Stimulated activated CD8-positive, alpha-beta memory T cell treated with anti-CD3 and anti-CD28 coated beads, Interleukin-15, amount 100 ng/mL, for 24 hours (primary cell): Measurements from ENCODE around the gene ATP10B.
"Not testable (repeated sequence)": the region's sequence is repeated elsewhere in the genome, so short reads cannot be mapped to it uniquely, and the experiment has no call there.

ENCODE experiments used
- DNase-seq: peaks from one replicate; pipeline ENCODE4 v3.0.0-alpha.2; 2020; ENCODE audit warnings: low read depth

The ATP10B gene

DNA sequence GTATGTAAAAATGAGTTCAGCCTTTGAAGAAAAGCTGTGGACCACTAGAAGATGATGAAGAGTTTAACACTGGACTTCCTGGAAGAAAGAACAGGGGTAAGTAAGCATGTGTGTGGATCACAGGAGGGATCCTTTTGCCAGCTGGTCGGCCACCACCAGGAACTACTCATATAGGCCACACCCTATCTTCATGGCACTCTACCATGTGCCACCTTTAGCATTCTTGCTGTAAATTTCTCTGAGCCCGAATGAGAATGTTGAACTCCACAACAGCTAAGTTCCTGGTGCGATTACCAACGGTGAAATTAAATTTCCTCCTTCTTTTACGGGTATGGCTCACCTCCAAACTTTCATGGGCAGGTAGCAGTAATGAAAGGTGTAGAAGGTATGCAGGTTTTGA lies 102.3 kb downstream of the ATP10B start:
- DNase-seq = no peak

DNA sequence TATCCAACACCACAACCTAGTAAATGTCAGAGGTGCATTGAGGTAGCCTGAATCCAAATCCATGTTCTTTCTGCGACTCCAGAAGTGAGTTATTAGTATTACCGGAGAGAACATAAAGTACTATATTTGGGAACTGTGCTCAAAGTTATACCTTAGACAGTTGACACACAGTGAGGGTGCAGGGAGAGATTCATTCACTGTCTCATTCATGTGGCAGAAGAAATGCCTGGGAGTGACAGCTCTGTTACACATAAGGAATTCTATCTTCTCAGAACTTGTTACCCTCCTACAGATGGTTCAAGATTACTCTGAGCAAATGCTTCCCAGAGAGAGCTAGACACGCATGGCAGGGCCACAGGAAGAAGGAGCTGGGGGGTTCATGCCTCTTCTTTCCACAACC lies 103.0 kb downstream of the ATP10B start:
- no peak for DNase-seq

DNA sequence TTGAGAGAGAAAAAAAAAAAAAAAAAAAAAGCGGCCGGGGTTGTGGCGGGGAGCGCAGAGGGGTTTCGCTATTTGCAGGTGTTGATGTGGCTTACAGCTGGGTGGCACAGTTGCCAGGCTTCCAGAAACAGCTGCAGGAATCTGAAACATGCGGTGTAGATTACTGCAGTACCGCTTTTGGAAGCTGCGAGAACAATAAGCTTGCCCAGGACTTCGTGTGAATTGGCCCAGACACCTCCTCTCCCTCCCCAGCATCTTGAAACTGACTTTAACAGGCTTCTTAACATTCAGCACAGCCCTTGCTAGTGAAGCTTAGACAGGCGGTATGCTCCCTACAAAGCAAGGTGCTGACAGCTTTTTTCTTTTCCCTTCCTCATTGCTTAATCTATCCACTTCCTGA lies 104.0 kb downstream of the ATP10B start:
- DNase-seq = no peak

DNA sequence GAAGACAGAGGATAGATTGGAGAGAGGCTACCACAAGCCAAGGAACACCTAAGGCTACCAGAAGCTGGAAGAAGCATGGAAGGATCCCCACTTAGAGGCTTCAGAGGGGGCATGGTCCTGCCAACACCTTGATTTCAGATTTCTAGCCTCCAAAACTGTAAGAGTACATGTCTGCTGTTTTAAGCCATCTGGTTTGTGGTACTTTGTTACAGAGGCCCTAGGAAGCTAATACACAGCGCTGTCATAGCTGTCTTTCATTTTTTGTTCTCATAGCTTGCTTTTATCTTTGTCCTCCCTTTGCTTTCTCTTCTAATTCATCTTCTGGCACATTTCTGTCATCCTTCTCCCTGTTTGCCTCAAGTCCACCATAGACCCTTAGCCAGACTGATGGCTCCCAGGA lies 104.5 kb downstream of the ATP10B start:
- DNase-seq = no peak

DNA sequence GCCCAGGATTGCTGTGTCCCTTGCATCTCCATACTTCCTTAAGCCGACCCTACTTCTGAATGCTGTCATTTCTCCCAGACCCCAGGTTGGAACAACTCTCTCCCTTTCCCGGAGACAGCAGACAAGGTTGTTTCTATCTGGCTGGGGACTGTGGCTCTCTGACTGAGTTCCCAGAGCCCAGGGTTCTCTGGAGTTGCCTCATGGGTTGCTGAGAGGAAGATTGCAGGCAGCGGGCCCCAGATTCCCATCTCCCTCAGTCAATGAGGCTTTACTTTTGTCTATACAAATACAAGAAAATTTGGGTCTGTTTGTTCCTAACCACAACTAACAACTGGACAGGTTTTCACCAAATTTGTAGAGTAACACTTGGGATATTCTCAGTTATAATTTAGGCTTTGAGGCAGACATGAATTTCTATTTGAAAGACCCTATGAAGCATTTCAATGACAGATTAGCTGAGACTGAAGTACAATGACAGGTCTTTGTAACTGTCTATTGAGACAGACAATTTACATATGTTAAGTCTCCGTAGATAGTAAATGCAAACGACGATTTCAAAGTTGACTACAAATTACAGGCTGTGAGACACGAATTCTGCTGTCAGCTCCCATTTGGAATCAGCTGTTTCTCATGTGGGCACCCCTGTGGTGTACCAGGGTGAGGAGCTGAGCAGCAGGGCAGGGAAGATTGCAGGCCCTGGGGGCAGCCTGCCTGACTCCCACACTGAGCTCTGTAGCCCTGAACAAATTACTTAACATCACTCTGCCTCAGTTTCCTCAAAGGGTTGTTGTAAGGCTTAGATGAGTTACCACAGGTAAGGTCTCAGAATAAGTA lies 107.5 kb downstream of the ATP10B start:
- DNase-seq = no peak

DNA sequence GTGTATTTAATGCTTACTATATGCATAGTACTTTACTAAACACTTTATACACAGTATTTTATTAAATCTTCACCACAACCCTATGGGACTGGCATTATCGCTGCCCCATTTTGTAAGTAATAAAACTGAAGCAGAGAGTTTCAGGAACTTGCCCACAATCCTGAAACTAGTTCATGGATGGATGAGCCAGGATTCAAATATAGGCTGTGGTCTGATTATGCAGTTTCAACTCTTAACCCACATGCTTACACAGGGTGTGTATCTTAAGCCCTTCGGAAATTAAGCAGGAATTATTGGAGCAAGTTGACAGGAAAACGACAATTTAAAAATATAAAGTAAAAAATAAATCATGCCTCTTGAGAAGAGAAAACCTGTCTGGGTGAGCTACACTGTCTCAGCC lies 109.0 kb downstream of the ATP10B start:
- no peak for DNase-seq

DNA sequence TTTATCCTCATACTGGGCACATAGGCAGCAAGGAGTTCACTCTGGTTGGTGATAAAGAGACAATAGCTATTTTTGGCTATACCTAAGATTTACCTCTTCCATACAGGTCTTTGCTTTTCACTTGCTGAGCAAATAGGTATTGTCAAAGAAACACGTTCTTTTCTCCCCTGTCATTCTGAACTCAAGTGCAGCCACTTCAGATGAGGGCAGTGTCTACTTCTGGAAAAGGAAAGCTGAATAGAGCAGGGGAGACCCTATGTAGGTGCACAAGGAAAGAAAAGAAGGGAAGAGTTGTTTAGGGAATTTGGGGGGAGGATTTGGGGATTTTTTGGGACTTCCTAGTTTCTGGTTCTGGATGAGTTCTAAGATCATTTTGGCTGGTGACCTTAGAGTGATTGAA lies 109.6 kb downstream of the ATP10B start:
- DNase-seq = no peak

DNA sequence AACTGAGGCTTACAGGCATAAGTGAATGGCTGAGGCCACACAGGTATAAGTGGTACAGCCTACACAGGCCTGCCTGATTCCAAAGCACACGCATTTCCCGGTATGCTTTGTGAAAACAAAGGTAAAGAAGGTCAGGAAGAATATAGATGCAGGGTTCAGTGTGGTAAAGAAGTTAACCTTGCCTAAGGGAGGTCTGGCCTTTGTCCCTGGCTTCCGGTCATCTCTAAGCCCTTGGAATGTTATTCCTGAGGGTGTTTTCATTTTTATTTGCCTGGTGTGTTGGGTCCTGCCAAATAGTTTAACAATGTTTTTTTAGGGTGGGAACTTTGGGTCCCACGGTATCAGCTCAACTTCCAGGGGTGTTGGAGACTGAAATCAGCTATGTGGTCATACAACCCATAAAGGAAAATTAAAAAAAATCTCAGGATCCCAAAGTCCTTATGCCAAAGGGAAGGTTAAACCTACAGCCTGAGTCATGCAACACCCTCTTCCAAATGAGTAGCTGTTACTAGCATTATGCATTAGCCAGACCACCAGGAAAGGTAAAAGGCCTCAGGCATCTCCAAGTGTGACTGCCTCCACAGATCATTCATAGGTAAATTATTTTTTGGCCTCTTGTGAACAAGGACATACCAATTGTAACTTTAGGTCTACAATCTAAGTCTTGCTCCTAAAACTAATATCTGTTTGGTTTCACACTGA lies 124.6 kb downstream of the ATP10B start:
- DNase-seq = no peak

DNA sequence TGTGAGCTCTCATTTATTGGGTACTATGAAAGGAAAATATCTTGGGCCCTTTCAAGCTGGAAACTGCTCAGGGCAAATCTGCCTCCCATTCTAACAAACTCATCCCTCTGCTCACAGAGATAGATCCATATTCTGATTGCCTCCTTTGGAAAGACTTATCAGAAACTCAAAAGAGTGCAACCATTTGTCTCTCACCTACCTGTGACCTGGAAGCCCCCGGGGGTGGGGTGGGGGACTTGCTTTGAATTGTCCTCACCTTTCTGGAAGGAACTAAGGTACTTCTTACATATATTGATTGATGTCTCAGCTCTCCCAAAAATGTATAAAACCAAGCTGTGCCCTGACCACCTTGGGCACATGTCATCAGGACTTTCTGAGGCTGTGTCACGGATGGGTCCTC lies 125.3 kb downstream of the ATP10B start:
- DNase-seq = no peak

DNA sequence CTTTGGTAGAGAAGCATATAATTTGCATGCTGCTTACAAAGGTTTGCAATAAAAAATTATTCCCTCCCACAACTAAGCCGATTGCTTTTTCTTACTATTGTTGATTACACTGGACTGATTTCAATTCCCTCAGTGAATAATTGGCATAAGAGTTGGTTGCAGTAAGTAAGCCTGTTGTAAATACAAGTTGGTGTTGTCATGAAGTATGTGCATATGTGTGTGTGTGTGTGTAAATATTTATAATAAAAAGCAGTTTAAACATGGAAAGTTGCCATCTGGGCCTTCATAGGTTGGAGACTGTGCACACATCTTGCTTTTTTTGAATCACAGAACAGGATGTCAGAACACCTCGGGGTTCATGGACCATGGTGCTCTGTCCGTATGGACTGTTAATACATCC lies 131.2 kb downstream of the ATP10B start:
- DNase-seq = no peak

DNA sequence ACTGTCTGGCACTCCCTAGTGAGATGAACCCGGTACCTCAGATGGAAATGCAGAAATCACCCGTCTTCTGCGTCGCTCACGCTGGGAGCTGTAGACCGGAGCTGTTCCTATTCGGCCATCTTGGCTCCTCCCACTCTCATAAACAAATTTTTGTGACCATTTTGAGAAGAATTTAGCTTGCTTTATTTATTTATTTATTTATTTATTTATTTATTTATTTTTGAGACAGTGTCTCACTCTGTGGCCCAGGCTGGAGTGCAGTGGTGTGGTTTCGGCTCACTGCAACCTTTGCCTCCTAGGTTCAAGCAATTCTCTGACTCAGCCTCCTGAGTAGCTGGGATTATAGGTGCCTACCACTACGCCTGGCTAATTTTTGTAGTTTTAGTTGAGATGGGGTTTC lies 136.5 kb downstream of the ATP10B start:
- DNase-seq = not testable (repeated sequence)

DNA sequence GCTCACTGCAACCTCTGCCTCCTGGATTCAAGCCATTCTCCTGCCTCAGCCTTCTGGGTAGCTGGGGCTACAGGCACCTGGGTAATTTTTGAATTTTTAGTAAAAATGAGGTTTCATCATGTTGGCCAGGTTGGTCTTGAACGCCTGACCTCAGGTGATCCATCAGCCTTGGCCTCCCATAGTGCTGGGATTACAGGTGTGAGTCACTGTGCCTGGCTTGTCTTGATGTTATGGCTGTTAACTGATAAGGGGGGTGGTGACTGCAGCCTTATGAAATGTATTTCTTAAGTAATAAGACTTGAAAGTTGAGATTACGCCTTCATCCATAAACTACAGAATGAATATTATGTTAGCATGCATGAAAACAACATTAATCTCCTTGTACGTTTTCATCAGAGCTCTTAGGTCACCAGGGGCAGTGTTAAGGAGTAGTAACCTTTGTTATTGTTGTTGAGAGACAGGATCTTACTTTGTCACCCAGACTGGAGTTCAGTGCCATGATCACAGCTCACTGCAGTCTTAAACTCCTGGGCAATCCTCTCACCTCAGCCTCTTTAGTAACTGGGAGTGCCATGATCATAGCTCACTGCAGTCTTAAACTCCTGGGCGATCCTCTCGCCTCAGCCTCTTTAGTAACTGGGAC lies 148.3 kb downstream of the ATP10B start:
- no peak for DNase-seq

DNA sequence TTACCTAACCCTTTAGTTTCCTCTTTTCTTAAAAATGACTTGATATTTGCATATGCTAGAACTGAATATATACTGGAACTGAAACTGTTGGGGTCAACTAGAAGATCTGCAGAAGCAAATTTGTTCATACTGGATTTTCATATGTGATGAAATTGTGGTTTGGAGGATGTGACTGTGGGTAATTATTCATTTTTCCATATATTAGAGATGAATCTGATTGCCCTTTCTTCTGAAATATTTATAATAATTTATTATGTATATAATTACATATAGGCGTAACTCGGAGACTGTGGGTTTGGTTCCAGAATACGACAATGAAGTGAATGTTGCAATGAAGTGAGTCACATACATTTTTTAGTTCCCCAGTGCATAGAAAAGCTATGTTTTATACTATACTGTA lies 149.1 kb downstream of the ATP10B start:
- DNase-seq = no peak

DNA sequence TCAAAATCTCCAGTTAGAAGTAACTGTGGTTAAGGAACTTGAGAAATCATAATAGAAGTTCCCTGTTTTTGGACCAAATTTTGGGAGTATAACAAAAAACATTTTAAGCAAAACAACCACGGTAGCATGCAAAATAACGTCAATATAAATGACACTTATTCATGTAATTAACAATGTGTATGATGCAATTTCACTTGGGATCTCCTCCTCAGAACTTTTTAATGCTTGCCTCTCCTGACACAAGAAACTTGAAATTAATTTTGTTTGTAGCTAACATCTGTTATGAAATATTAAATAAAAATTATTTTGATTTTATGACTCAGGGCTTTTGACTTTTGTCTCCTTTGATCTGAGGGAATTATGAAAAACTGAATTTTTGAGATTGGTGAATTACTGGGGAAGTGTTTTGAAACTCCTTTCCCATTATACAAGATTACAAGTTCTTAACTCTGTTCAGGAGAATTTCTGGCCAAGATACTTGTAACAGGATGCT lies 149.7 kb downstream of the ATP10B start:
- no peak for DNase-seq

DNA sequence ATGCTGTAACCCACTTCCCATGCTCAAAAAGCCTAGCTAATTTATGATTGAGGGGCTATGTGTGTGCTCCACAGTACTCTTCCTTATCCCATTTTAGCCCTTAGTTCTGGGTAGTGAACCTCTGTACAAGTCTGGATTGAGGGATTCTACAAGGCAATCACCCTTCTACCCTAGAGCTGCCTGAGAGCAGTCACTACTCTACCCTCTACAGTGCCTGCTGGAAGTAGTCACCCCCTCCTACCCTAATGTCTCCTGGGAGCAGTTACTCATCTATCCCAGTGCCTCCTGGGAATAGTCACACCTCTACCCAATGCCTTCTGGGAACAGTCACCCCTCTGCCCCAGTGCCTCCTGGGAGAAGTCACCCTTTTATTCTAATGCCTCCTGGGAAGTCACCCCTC lies 150.6 kb downstream of the ATP10B start:
- no peak for DNase-seq

DNA sequence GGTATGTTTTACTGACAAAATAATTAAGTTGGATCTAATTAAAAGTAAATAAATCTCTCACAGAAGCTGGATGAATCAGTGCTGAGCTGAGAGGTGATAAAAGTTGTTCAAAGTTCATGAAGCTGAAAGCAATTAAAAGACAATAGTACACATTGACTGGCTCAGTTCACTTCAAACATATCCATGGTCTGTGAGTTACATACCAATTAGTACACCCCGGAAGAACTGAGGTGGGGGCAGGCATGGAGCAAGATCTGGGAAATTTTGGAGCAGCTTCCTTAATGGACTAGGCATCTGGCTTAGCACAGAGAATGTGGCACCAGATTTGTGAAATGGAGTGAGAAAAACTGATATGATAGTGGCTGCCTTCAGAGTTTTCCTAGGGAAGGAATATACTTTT lies 152.7 kb downstream of the ATP10B start:
- DNase-seq = no peak

DNA sequence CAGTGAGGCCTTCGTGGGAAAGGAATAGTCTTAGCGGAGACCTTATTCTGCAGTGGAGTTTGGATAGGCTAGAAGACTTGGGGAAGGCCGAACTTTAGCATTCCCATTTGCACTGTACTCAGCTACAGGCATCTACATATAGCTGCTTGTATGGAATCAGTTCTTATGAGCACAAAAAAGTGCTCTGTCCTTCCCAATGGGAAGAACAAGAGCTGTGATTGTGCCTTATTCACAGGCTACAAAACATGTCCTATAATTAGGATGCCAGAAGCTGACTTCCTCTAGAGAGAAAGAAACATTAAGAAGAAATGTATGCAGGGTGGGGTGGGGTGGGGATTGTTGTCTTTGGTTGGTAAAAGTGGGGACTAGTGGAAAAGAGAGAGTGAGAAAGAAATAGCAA lies 154.7 kb downstream of the ATP10B start:
- no peak for DNase-seq

DNA sequence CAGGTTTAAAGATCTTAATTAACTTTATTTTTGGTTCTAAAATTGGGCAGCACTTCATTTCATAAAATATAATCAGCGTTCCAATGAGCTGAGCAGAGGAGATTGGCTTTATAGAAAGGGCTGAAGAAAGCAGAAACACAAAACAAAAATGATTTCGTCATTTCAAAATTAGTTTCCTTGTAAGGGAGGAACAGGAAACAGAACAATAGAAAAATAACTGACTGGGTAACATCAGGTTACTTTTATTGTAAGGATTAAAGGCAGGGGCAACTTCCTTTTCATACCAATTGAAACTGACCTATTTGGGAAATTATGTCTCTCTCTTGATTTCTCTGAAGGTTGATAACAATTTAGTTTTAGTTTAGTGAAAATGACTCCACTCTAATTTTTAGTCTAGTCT lies 157.1 kb downstream of the ATP10B start:
- DNase-seq = no peak

DNA sequence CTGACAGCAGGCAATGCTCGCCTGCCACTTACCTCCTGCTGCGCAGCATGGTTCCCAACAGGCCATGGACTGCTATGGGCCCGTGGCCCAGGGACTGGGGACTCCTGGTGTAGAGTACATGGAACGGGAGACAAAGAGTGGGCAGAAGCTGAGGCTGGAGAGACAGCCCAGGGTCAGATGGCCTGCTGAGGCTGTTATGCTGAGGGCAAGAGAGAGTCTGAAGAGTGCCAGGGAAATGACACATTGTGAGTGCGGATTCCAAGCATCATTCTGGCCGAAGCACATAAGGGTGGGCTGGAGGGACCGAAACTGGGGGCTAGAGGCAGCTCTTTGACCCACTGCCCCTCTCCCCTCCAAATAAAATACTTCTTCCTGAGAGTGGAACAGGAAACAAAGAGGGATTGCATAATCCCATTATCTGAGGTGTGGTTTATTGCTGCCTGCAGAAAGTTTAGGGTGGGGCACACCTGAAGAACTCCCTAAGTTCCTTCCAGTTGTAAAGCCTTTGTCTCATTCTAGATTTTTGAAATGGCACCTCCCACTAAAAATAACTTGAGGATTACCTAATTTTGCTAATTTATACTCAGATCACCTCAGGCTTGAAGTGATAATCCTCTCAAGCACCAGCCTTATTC lies 158.1 kb downstream of the ATP10B start:
- DNase-seq = no peak

DNA sequence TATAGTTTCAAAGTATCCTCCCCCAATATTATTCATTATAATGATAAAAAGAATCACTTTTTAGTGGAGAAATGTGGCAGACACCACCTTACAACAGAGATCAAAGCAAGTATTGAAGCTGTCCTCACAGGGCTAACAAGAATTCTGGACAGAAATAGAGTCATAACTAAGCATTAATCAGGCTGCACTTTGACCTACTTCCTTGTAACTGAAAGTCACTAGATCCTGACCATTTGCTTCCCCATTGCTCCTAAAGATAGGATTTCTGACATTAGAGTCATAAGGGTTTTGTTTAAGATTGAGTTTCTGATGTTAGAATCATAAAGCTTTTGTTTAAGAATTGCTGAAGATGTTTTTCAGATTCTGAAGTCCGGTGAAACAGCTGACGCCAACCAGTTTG lies 159.7 kb downstream of the ATP10B start:
- DNase-seq = no peak

DNA sequence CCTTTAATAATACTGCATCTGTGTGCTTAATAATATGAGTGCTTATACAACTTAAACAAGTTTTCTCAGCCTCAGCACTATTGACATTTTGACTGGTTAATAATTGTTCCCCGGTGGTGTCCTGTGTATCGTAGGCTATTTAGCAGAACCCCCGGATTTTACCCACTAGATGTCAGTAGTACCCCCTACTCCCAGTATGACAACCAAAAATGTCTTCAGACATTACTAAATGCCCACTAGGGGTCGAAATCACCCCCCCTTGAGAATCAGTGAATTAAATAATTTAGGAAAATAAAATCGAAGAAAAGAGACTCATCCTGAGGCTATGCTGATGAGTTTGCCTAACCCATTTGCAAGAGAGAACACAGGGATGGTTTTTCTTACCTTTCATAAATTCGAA lies 166.3 kb downstream of the ATP10B start:
- no peak for DNase-seq

DNA sequence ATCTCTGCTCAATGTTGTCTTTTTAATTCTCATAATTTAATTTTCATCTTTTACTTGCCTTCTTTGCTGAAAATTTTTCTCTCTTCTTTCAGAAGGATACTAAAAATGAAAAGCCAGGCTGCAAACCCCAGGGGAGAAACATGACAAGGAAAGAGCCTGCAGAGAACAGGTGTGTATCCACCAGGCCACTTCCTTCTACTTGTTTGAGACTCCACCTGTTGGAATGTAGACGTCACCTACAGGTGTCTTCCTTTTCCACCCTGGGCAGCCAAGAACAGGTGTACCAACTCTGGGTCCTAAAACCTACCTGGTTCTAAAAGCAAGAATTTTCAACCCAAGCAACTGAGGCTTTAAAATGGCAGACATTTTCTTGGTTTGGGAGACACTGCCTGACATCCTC lies 166.8 kb downstream of the ATP10B start:
- no peak for DNase-seq
